OCI-LY7 (cell line): ENCODE measurements around the gene FHIT. TPM values are rescaled to one million over a fixed set of nuclear protein-coding genes. Genes with fewer than 3 reads are reported as not detected.

Experiments used
- BruUV-seq: library from RNA; stranded (reverse); fragments of 400-500 nt; replicated peaks from 2 replicates; lab custom pipeline; 2021; lab: Mats Ljungman, UMichigan
- CTCF ChIA-PET: fragments of 300-600 bp; sonication (Branson Sonifier 250); formaldehyde crosslinking; loops from one replicate; lab custom pipeline; 2022; ENCODE audit warnings: antibody characterized with exemption; ENCODE audit not compliant: unreplicated experiment; lab: Charles Lee
- POLR2A ChIA-PET: fragments of 300-600 bp; sonication (Branson Sonifier 250); formaldehyde crosslinking; loops from one replicate; lab custom pipeline; 2022; ENCODE audit warnings: antibody characterized with exemption; lab: Charles Lee
- DNase-seq: peaks from one replicate; pipeline ENCODE4 v3.0.0-alpha.2; 2015; ENCODE audit warnings: low spot score
- H2AFZ ChIP-seq: fragments of 200-600 bp; sonication (generic), shearing (Covaris generic); 2 replicates; pipeline ENCODE4 v1.6.1; 2014; ENCODE audit warnings: mild to moderate bottlenecking, antibody characterized with exemption, low read length, moderate library complexity
- H3K27ac ChIP-seq: fragments of 200-600 bp; sonication (generic); 2 replicates; pipeline ENCODE4 v1.5.1; 2014; ENCODE audit warnings: mixed run types, low read depth, mild to moderate bottlenecking, moderate library complexity, low read length, inconsistent platforms; ENCODE audit not compliant: poor library complexity, severe bottlenecking
- H3K36me3 ChIP-seq: fragments of 200-600 bp; sonication (generic); 2 replicates; pipeline ENCODE4 v1.6.1; 2014; ENCODE audit warnings: mild to moderate bottlenecking, antibody characterized with exemption, low read length, moderate library complexity, mixed read lengths; ENCODE audit not compliant: insufficient read depth
- H3K4me1 ChIP-seq: fragments of 200-600 bp; sonication (generic); 2 replicates; pipeline ENCODE4 v1.5.1; 2014; ENCODE audit warnings: mild to moderate bottlenecking, low read length; ENCODE audit not compliant: insufficient read depth, poor library complexity, severe bottlenecking
- H3K4me2 ChIP-seq: fragments of 200-600 bp; sonication (generic); 2 replicates; pipeline ENCODE4 v1.6.1; 2014; ENCODE audit warnings: mild to moderate bottlenecking, low read length
- H3K4me3 ChIP-seq: fragments of 200-600 bp; sonication (generic); 2 replicates; pipeline ENCODE4 v1.5.1; 2014; ENCODE audit warnings: mild to moderate bottlenecking, low read depth, low read length; ENCODE audit not compliant: poor library complexity, severe bottlenecking
- H3K79me2 ChIP-seq: fragments of 200-600 bp; sonication (generic); 2 replicates; pipeline ENCODE4 v1.6.1; 2016; ENCODE audit warnings: low read depth, mild to moderate bottlenecking, low read length, moderate library complexity, mixed read lengths; ENCODE audit not compliant: insufficient read depth
- H3K9me2 ChIP-seq: fragments of 200-600 bp; sonication (generic); 2 replicates; pipeline ENCODE4 v1.6.1; 2016; ENCODE audit warnings: mild to moderate bottlenecking, low read length, mixed read lengths; ENCODE audit not compliant: insufficient read depth
- H3K9me3 ChIP-seq: fragments of 200-600 bp; sonication (generic); 2 replicates; pipeline ENCODE4 v1.6.1; 2014; ENCODE audit warnings: mild to moderate bottlenecking, mixed run types, low read length, mixed read lengths
- H4K20me1 ChIP-seq: fragments of 200-600 bp; sonication (generic); 2 replicates; pipeline ENCODE4 v1.6.1; 2014; ENCODE audit warnings: mild to moderate bottlenecking, antibody characterized with exemption, low read length, moderate library complexity, mixed read lengths; ENCODE audit not compliant: insufficient read depth
- EZH2phosphoT487 ChIP-seq: fragments of 200-600 bp; sonication (generic); IDR thresholded peaks from 2 replicates; pipeline ENCODE4 v1.6.1; 2018; ENCODE audit warnings: low read depth, borderline replicate concordance, mild to moderate bottlenecking, mixed run types, antibody characterized with exemption, low read length, moderate library complexity, mixed read lengths
- intact Hi-C: fragments of 100-400 bp; cut with micrococcal nuclease; formaldehyde crosslinking; loops from one replicate; pipeline ENCODE4 v1.10.0; 2022; ENCODE audit not compliant: unreplicated experiment
- total RNA-seq, 2 experiments: library from RNA; depleted of rRNA in 1 of 2; stranded (reverse); fragments of >200 nt in 1 of 2; shearing (Covaris generic) in 1 of 2; gene quantifications; 2 replicates each; pipeline ENCODE4 v1.2.3, GENCODE V29; 2014 to 2022
- TF ChIP-seq, protein P1 (sequence below): fragments of 200-600 bp; sonication (generic); conservative IDR thresholded peaks from 2 replicates; pipeline ENCODE4 v1.5.1; 2014; ENCODE audit warnings: mild to moderate bottlenecking, antibody characterized with exemption, low read length, moderate library complexity, mixed read lengths

Gene FHIT
- total RNA-seq, 2 experiments from 2014 or later: 5.0 to 10.9 TPM

DNA sequence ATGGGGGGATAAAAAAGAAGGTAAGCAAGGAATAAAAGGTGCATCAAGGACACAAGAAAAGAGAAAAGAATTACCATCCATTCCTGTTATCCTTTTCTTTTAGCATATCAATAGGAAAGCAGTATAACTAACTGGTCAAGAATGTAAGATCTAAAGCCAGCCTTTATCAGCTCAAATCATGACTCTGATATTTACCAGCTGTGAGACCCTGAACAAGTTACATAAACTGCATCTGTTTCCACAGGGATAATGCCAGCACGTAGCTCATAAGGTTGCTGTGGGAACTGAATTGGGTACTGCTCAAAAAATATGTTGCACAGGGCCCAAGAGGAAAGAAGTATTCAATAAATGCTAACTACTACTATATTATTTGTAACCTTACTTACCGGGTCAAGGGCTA is 1109.2 kb downstream of the FHIT start:
- no peak overlapping the region for H3K27ac ChIP-seq
- no peaks in the 10 kb centered on the region for H3K36me3 ChIP-seq
- intact Hi-C loops: no loop called here
- H3K9me2 ChIP-seq: no peaks in the 10 kb centered on the region
- ChIA-PET CTCF (no interaction called here), POLR2A (interaction anchor here (1.0 kb wide), 1 partner anchor 14 kb away, joined by 5 read pairs; no protein-coding TSS in a partner anchor)
- DNase-seq: no peak
- BruUV-seq: no TSS peak
- H2AFZ ChIP-seq: no peak overlapping the region
- H4K20me1 ChIP-seq: no peaks in the 10 kb centered on the region
- H3K4me3 ChIP-seq: no peak overlapping the region
- no peaks in the 10 kb centered on the region for H3K79me2 ChIP-seq
- no peak for TF ChIP-seq EZH2phosphoT487
- no peaks in the 10 kb centered on the region for H3K9me3 ChIP-seq
- H3K4me1 ChIP-seq: no peaks in the 10 kb centered on the region
- H3K4me2 ChIP-seq: no peak overlapping the region

DNA sequence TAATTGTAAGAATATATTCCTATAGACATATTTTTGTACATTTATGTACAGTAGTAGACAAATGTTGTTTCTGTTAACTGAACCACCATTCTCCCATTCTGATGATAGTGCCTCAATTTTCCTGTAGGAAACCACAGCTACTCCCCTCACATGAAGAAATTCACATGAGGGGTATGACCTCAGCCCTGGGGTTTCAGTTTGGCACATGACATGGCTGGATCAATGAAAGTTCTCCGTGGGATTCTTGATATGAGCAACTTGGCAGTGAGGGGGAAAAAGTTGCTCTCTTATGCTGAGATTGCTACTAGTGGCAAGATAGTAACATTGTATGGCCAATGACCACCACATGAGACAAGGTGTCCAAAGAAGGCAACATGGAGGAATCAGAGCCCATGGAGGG is 1111.1 kb downstream of the FHIT start:
- BruUV-seq: no TSS peak

DNA sequence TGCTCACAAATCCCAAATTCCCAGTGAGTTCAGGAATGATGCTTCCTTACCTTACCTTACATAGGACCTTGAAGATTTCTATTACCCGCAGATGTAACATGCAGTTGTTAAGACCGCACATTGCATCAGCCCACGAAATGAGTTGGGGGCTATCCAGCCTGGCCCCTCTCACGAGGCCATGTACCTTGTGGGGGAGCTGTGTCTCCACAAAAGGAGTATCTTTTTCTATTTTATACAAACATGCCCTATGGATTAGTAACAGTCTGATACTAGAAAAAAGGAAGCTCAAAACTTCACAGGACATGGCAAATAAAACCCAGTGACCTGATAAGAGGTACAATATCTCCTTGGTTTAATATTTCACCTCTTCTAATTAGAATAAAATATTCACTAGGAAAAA is 1114.7 kb downstream of the FHIT start:
- H3K27ac ChIP-seq: no peak overlapping the region
- no peaks in the 10 kb centered on the region for H3K79me2 ChIP-seq
- no peak overlapping the region for H3K4me2 ChIP-seq
- CTCF ChIA-PET: no interaction called here
- no peak overlapping the region for H2AFZ ChIP-seq
- no peak for DNase-seq
- H3K36me3 ChIP-seq: no peaks in the 10 kb centered on the region
- no peaks in the 10 kb centered on the region for H3K9me3 ChIP-seq
- H4K20me1 ChIP-seq: no peaks in the 10 kb centered on the region
- H3K4me3 ChIP-seq: no peak overlapping the region
- BruUV-seq: no TSS peak
- no peaks in the 10 kb centered on the region for H3K9me2 ChIP-seq
- POLR2A ChIA-PET: interaction anchor here (0.6 kb wide), 1 partner anchor 119 kb away, joined by 4 read pairs; no protein-coding TSS in a partner anchor
- TF ChIP-seq, protein P1, sequence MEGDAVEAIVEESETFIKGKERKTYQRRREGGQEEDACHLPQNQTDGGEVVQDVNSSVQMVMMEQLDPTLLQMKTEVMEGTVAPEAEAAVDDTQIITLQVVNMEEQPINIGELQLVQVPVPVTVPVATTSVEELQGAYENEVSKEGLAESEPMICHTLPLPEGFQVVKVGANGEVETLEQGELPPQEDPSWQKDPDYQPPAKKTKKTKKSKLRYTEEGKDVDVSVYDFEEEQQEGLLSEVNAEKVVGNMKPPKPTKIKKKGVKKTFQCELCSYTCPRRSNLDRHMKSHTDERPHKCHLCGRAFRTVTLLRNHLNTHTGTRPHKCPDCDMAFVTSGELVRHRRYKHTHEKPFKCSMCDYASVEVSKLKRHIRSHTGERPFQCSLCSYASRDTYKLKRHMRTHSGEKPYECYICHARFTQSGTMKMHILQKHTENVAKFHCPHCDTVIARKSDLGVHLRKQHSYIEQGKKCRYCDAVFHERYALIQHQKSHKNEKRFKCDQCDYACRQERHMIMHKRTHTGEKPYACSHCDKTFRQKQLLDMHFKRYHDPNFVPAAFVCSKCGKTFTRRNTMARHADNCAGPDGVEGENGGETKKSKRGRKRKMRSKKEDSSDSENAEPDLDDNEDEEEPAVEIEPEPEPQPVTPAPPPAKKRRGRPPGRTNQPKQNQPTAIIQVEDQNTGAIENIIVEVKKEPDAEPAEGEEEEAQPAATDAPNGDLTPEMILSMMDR: no peak
- TF ChIP-seq EZH2phosphoT487: no peak
- no peaks in the 10 kb centered on the region for H3K4me1 ChIP-seq
- intact Hi-C loops: no loop called here

More for the DNA sequence above, 1111.1 kb downstream of the FHIT start:
- intact Hi-C loops: no loop called here
- H3K79me2 ChIP-seq: no peaks in the 10 kb centered on the region
- TF ChIP-seq, protein P1: no peak
- no peak for TF ChIP-seq EZH2phosphoT487
- H3K4me3 ChIP-seq: no peak overlapping the region
- no peaks in the 10 kb centered on the region for H4K20me1 ChIP-seq
- no peaks in the 10 kb centered on the region for H3K4me1 ChIP-seq
- POLR2A ChIA-PET: interaction anchor here (1.2 kb wide), 1 partner anchor 9 kb away, joined by 4 read pairs; no protein-coding TSS in a partner anchor
- no peak overlapping the region for H3K27ac ChIP-seq
- DNase-seq: no peak
- no peaks in the 10 kb centered on the region for H3K9me3 ChIP-seq
- CTCF ChIA-PET: no interaction called here
- H2AFZ ChIP-seq: no peak overlapping the region
- no peaks in the 10 kb centered on the region for H3K36me3 ChIP-seq
- H3K4me2 ChIP-seq: no peak overlapping the region
- H3K9me2 ChIP-seq: no peaks in the 10 kb centered on the region
